GM13976 (cell line): ENCODE measurements around the gene C12orf42.

Source experiments
- DNase-seq: peaks from one replicate; pipeline ENCODE4 v3.0.0; 2012; ENCODE audit warnings: low spot score
- CTCF ChIP-seq: IDR thresholded peaks from 2 replicates; pipeline ENCODE4 v1.5.1; 2012; ENCODE audit warnings: borderline replicate concordance, mild to moderate bottlenecking; ENCODE audit not compliant: insufficient read depth; ENCODE audit errors: extremely low read depth, missing control alignments, control extremely low read depth
- in situ Hi-C: fragments of 300-500 bp; cut with MboI; formaldehyde crosslinking; loops from one replicate; pipeline ENCODE4 v1.12.0; 2022; ENCODE audit warnings: low sequenced_read_pairs, mixed read lengths, inconsistent platforms; ENCODE audit not compliant: unreplicated experiment

Gene C12orf42

GRCh38 chr12:103268831-103269514 lies 226.8 kb downstream of the C12orf42 start:
- no peak for TF ChIP-seq CTCF

GRCh38 chr12:103257763-103258162 lies 238.0 kb downstream of the C12orf42 start:
- DNase-seq = no peak
- no peak for TF ChIP-seq CTCF
- in situ Hi-C loops = no loop called here

More at GRCh38 chr12:103268831-103269514, 226.8 kb downstream of the C12orf42 start:
- in situ Hi-C loops = no loop called here
- DNase-seq = no peak
